Tibial nerve (tissue), 4 donors: ENCODE results near the gene SEC63.

ENCODE experiments used
- EP300 ChIP-seq, 2 donors: sonication (generic); formaldehyde crosslinking; IDR thresholded peaks; one replicate each; pipeline ENCODE4 v1.6.1; 2017; ENCODE audit warnings: antibody characterized with exemption in 2 of 2, mild to moderate bottlenecking in 1 of 2
- POLR2A ChIP-seq, 2 donors: fragments of 450-650 bp; IDR thresholded peaks; one replicate each; pipeline ENCODE4 v1.6.1; 2017; ENCODE audit warnings: antibody characterized with exemption in 2 of 2, mild to moderate bottlenecking in 2 of 2, moderate library complexity in 2 of 2
- TF ChIP-seq, protein P1 (sequence below), 5 experiments: fragments of 200-600 bp in 3 of 5; fragments of 450-650 bp in 2 of 5; sonication (generic) in 3 of 5; IDR thresholded peaks; one replicate each; pipeline ENCODE4 v1.5.1; 2016 to 2019; ENCODE audit warnings: antibody characterized with exemption in 5 of 5, mild to moderate bottlenecking in 3 of 5, moderate library complexity in 2 of 5

DNA sequence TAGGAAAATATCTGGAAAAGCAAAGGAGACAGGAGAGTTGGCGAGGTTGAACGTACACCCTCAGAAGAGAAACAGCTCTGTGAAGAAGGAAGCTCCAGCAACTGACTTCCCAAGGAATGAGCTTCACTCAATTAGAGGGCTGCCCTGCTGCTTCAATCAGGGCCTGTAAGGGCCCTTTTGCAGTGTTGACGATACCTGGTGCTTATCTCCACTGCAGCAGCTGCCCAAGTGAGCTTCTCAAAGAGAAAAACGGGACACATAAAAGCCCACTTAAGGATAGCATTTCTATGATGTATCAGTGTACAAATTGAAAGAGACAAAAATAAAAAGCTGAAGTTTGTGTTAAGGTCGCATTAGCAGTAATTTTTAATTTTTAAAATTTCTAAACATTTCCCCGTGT lies 16.4 kb downstream of the SEC63 start:
- TF ChIP-seq, protein P1, sequence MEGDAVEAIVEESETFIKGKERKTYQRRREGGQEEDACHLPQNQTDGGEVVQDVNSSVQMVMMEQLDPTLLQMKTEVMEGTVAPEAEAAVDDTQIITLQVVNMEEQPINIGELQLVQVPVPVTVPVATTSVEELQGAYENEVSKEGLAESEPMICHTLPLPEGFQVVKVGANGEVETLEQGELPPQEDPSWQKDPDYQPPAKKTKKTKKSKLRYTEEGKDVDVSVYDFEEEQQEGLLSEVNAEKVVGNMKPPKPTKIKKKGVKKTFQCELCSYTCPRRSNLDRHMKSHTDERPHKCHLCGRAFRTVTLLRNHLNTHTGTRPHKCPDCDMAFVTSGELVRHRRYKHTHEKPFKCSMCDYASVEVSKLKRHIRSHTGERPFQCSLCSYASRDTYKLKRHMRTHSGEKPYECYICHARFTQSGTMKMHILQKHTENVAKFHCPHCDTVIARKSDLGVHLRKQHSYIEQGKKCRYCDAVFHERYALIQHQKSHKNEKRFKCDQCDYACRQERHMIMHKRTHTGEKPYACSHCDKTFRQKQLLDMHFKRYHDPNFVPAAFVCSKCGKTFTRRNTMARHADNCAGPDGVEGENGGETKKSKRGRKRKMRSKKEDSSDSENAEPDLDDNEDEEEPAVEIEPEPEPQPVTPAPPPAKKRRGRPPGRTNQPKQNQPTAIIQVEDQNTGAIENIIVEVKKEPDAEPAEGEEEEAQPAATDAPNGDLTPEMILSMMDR (IDR thresholded peaks at IDR 0.05), result no peak
- no peak for TF ChIP-seq POLR2A (IDR thresholded peaks at IDR 0.05)
- no peak for TF ChIP-seq EP300 (IDR thresholded peaks at IDR 0.05)
